Vagina (tissue), 2 donors: ENCODE results near the gene FBXL17. TPM values are rescaled to one million over a fixed set of nuclear protein-coding genes. Genes with fewer than 3 reads are reported as not detected.

ENCODE experiments used
- DNase-seq, 2 donors: peaks; one replicate each; pipeline ENCODE4 v3.0.0-alpha.2; 2017; ENCODE audit errors: extremely low spot score in 2 of 2
- H3K27ac ChIP-seq: fragments of 200-600 bp; sonication (generic); one replicate; pipeline ENCODE4 v1.5.1; 2019
- H3K27me3 ChIP-seq: fragments of 200-600 bp; sonication (generic); one replicate; pipeline ENCODE4 v1.5.1; 2019
- H3K36me3 ChIP-seq, 2 donors: fragments of 200-600 bp; sonication (generic); one replicate each; pipeline ENCODE4 v1.5.1; 2017 to 2019
- H3K4me1 ChIP-seq: fragments of 200-600 bp; sonication (generic); one replicate; pipeline ENCODE4 v1.5.1; 2019
- H3K4me3 ChIP-seq, 2 donors: fragments of 200-600 bp; sonication (generic); 1 replicate in 1 of 2; 2 replicates in 1 of 2; pipeline ENCODE4 v1.5.1; 2016 to 2019
- H3K9me3 ChIP-seq: fragments of 200-600 bp; sonication (generic); one replicate; pipeline ENCODE4 v1.5.1; 2019
- POLR2A ChIP-seq, 2 donors: fragments of 450-650 bp; IDR thresholded peaks; one replicate each; pipeline ENCODE4 v1.6.1; 2017; ENCODE audit warnings: antibody characterized with exemption in 2 of 2, mild to moderate bottlenecking in 2 of 2, moderate library complexity in 2 of 2
- POLR2AphosphoS5 ChIP-seq, 2 donors: sonication (generic); formaldehyde crosslinking; IDR thresholded peaks; one replicate each; pipeline ENCODE4 v1.9.0; 2017; ENCODE audit warnings: antibody characterized with exemption in 2 of 2, mild to moderate bottlenecking in 2 of 2, low read depth in 1 of 2; ENCODE audit not compliant: insufficient read depth in 1 of 2
- intact Hi-C: fragments of 100-400 bp; cut with DNase I; formaldehyde crosslinking; loops from one replicate; pipeline ENCODE4 v1.15.1; 2023
- total RNA-seq: library from RNA; depleted of rRNA; stranded (reverse); fragments of >200 nt; gene quantifications from one replicate; pipeline ENCODE4 v1.2.3, GENCODE V29; 2016
- TF ChIP-seq, protein P1 (sequence below), 3 experiments: fragments of 450-650 bp in 2 of 3; fragments of 200-600 bp in 1 of 3; sonication (generic) in 1 of 3; IDR thresholded peaks; one replicate each; pipeline ENCODE4 v1.5.1; 2017 to 2019; ENCODE audit warnings: antibody characterized with exemption in 3 of 3, mild to moderate bottlenecking in 2 of 3, moderate library complexity in 2 of 3

FBXL17 gene
- total RNA-seq, 1 donor from 2014 or later: 15.0 TPM

DNA sequence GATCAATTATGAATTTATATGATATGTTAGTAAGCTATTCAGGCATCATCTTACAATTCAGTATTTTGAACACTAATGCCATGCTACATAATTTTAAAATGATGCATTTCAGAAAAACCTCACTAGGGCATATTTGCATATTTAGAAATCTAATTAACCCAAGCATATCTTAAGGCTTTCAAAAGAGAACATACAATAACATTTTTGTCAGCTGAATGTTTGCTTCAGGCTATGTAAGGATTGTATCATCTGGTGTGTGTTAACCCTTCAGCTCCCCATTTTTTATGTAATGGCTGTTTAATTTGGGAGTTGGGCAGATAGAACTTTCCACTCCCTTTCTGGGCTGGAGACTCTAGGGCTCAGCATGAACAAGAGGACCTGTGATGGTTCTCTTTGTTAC lies 412.1 kb downstream of the FBXL17 start:
- H3K9me3 ChIP-seq: no peaks in the 10 kb centered on the region
- no peak for DNase-seq
- H3K36me3 ChIP-seq: no peaks in the 10 kb centered on the region
- no peaks in the 10 kb centered on the region for H3K27me3 ChIP-seq
- no peak overlapping the region for H3K4me3 ChIP-seq
- no peaks in the 10 kb centered on the region for H3K4me1 ChIP-seq
- TF ChIP-seq, protein P1, sequence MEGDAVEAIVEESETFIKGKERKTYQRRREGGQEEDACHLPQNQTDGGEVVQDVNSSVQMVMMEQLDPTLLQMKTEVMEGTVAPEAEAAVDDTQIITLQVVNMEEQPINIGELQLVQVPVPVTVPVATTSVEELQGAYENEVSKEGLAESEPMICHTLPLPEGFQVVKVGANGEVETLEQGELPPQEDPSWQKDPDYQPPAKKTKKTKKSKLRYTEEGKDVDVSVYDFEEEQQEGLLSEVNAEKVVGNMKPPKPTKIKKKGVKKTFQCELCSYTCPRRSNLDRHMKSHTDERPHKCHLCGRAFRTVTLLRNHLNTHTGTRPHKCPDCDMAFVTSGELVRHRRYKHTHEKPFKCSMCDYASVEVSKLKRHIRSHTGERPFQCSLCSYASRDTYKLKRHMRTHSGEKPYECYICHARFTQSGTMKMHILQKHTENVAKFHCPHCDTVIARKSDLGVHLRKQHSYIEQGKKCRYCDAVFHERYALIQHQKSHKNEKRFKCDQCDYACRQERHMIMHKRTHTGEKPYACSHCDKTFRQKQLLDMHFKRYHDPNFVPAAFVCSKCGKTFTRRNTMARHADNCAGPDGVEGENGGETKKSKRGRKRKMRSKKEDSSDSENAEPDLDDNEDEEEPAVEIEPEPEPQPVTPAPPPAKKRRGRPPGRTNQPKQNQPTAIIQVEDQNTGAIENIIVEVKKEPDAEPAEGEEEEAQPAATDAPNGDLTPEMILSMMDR (IDR thresholded peaks at IDR 0.05): no peak
- no peak for TF ChIP-seq POLR2AphosphoS5 (IDR thresholded peaks at IDR 0.05; ENCODE audit: insufficient read depth in 1 of 2, low read depth in 1 of 2)
- no peak for TF ChIP-seq POLR2A (IDR thresholded peaks at IDR 0.05)
- intact Hi-C loops: no loop called here
- no peak overlapping the region for H3K27ac ChIP-seq

DNA sequence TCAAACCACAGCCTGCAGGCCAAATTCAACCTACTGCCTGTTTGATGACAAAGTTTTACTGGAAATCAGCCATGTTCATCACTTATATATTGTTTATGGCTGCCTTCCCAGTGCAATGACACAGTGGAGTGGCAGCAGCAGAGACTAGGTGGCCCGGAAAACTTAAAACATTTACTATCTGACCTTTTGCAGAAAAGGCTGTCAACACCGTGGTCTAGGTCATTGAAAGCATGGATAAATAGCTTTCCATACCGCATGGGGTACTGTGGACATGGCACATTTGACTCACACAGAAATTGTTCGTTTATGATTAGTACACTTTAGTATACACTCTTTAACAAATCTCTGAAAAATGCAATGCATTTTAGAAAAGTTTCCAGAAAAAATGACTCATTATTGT lies 412.9 kb downstream of the FBXL17 start:
- Histone ChIP-seq H3K36me3 (no peaks in the 10 kb centered on the region), H3K4me1 (no peaks in the 10 kb centered on the region), H3K27ac (no peak overlapping the region), H3K9me3 (no peaks in the 10 kb centered on the region), H3K4me3 (no peak overlapping the region), H3K27me3 (no peaks in the 10 kb centered on the region)
- TF ChIP-seq, protein P1 (IDR thresholded peaks at IDR 0.05): no peak
- TF ChIP-seq POLR2AphosphoS5 (IDR thresholded peaks at IDR 0.05; ENCODE audit: insufficient read depth in 1 of 2, low read depth in 1 of 2) (no peak), POLR2A (IDR thresholded peaks at IDR 0.05) (no peak)
- no peak for DNase-seq
- intact Hi-C loops: no loop called here

DNA sequence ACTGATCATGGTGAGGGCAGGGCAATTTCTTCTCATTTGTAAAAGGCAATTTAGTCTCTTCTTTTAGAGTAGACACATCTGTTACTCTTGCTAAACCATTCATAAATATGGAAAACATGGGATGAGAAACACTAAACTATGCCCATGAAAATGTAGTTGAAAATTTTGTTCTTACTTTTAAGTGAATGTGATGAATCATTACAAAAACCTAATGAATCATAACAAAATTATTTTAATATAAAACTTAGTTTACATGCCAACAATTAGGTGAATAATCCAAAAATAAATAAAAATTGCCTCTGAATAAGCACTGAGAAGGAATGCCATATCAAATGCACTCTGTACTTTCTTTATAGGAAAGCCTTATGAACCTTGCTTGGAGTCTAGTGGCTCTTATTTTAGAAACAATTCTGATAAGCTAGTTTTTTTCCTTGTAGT lies 413.5 kb downstream of the FBXL17 start:
- H3K4me1 ChIP-seq: no peaks in the 10 kb centered on the region
- no peak overlapping the region for H3K27ac ChIP-seq
- no peak overlapping the region for H3K4me3 ChIP-seq
- TF ChIP-seq POLR2AphosphoS5 (IDR thresholded peaks at IDR 0.05; ENCODE audit: insufficient read depth in 1 of 2, low read depth in 1 of 2) (no peak), POLR2A (IDR thresholded peaks at IDR 0.05) (no peak)
- TF ChIP-seq, protein P1 (IDR thresholded peaks at IDR 0.05): no peak
- H3K27me3 ChIP-seq: no peaks in the 10 kb centered on the region
- intact Hi-C loops: no loop called here
- no peaks in the 10 kb centered on the region for H3K36me3 ChIP-seq
- no peaks in the 10 kb centered on the region for H3K9me3 ChIP-seq
- no peak for DNase-seq

DNA sequence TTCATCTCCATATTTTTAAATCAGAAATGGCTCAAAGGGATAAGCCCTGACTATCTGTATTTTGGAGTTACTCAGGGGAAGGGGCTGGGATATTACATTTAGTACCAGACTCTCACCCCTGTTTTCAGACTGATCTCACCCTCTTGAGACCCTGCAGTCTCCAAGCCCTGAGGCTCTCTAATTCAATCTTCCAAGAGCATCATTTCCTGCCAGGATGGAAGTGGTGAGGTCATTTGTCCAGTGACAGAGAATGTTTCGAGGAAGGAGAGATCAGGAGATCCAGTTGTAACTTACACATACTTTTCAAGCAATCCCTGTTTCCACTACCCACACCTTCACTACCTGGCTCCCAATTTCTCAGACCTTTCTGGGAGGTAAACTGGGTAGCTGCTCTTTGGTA lies 415.7 kb downstream of the FBXL17 start:
- intact Hi-C loops: no loop called here
- TF ChIP-seq, protein P1 (IDR thresholded peaks at IDR 0.05): no peak
- TF ChIP-seq POLR2AphosphoS5 (IDR thresholded peaks at IDR 0.05; ENCODE audit: insufficient read depth in 1 of 2, low read depth in 1 of 2) (no peak), POLR2A (IDR thresholded peaks at IDR 0.05) (no peak)
- Histone ChIP-seq H3K27me3 (no peaks in the 10 kb centered on the region), H3K9me3 (no peaks in the 10 kb centered on the region), H3K27ac (no peak overlapping the region), H3K4me1 (no peaks in the 10 kb centered on the region), H3K4me3 (no peak overlapping the region), H3K36me3 (no peaks in the 10 kb centered on the region)
- DNase-seq: no peak

DNA sequence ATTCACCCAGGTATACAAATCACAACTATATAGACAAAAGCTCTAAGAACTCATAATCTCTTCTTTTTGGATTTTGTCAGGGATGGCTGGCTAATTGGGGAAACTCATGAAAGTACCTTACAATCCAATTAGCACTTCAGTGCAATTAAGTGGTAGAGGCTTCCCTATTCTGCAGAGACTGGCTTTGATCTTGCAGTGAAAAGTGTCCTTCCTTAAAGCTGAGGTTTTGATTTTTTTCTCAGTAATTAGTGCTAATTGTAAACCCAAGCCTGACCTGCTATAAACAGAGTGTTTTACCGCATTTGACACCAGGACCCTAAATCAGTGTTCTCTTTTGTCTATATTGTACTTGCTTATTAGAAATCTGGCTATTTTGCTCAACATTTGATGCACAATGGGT lies 417.2 kb downstream of the FBXL17 start:
- Histone ChIP-seq H3K4me3 (no peak overlapping the region), H3K9me3 (no peaks in the 10 kb centered on the region), H3K27ac (no peak overlapping the region), H3K4me1 (no peaks in the 10 kb centered on the region), H3K36me3 (no peaks in the 10 kb centered on the region), H3K27me3 (no peaks in the 10 kb centered on the region)
- intact Hi-C loops: no loop called here
- TF ChIP-seq, protein P1 (IDR thresholded peaks at IDR 0.05): no peak
- TF ChIP-seq POLR2A (IDR thresholded peaks at IDR 0.05): no peak
- TF ChIP-seq POLR2AphosphoS5 (IDR thresholded peaks at IDR 0.05; ENCODE audit: insufficient read depth in 1 of 2, low read depth in 1 of 2): no peak
- DNase-seq: no peak
